ENCODE results near the gene SNN.

DNA sequence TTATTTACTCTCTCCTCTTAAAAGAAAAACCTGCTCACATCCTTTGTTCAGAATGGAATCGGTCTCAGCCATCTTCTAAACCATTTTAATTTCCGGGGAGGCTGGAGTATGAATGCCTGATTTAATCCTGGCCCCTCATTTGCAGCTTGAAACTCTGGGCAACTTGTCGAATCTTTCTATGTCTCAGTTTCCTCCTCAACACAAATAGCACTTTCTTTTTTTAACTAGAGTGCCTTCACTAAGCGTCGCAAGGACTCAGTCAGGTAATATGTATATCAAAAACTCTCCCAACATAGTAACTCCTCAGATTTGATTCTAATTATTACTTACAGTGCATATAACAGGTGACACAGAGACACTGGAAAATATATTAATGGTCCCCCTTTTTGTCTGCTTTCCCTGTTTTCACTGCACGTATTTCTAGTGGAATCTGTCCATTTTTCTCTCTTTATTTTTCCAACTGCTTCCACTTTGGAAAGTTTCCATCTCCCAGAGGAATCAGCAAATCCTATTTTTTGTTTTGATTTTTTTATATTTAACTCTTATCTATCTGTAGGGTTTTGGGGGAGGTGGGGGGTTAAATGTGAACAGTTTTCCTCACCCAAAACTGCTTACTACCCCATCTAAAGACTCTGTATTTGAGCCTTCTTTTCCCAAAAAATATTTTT is 18.6 kb downstream of the SNN start:
- TF ChIP-seq POLR2A (IDR thresholded peaks at IDR 0.05), result no peak
- TF ChIP-seq, protein P1, sequence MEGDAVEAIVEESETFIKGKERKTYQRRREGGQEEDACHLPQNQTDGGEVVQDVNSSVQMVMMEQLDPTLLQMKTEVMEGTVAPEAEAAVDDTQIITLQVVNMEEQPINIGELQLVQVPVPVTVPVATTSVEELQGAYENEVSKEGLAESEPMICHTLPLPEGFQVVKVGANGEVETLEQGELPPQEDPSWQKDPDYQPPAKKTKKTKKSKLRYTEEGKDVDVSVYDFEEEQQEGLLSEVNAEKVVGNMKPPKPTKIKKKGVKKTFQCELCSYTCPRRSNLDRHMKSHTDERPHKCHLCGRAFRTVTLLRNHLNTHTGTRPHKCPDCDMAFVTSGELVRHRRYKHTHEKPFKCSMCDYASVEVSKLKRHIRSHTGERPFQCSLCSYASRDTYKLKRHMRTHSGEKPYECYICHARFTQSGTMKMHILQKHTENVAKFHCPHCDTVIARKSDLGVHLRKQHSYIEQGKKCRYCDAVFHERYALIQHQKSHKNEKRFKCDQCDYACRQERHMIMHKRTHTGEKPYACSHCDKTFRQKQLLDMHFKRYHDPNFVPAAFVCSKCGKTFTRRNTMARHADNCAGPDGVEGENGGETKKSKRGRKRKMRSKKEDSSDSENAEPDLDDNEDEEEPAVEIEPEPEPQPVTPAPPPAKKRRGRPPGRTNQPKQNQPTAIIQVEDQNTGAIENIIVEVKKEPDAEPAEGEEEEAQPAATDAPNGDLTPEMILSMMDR (IDR thresholded peaks at IDR 0.05), result no peak
